ENCODE data around the gene SYNPR.

SYNPR gene

DNA sequence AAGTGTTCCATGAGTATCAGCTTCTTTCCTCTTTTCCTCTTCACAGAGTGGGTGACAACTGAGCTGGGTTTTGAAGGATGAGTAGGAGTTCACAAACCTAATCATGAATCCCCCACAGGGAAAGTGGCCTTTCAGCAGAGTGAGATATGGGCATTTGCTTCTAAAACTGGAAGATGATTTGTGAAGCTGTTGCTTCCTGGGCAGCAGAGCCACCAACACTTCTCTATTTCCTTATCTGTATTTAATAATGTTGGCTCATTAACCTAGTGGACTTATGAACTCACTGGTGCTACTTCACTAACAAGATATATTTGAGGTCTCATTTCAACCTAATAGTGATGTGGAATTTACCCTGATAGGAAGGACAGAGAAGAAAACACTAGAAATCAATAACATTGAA lies 152.8 kb downstream of the SYNPR start:
- ATAC-seq (ENCODE audit: insufficient read depth, low read depth): no peak

GRCh38 chr3:63437858-63438257 lies 159.8 kb downstream of the SYNPR start:
- Histone ChIP-seq H3K4me3 (ENCODE audit: low read depth in 1 of 2, low read length in 2 of 2) (no peak overlapping the region), H4K20me1 (ENCODE audit: insufficient read depth, low read length) (no peaks in the 10 kb centered on the region), H3K4me2 (ENCODE audit: insufficient read depth, low read length) (no peak overlapping the region), H3K4me1 (ENCODE audit: insufficient read depth, low read length) (no peaks in the 10 kb centered on the region), H3K9ac (ENCODE audit: low read depth, low read length) (no peak overlapping the region), H3K27me3 (ENCODE audit: insufficient read depth, low read length, poor library complexity) (peaks cover under 1% of the 10 kb centered on the region), H3K9me3 (ENCODE audit: insufficient read depth, low read length, severe bottlenecking) (no peaks in the 10 kb centered on the region), H3K79me2 (ENCODE audit: insufficient read depth, low read length) (no peaks in the 10 kb centered on the region), H2AFZ (ENCODE audit: low read depth, low read length) (no peak overlapping the region), H3K36me3 (ENCODE audit: insufficient read depth, low read length) (no peaks in the 10 kb centered on the region), H3K27ac (ENCODE audit: low read length) (no peak overlapping the region)
- TF ChIP-seq, protein P1, sequence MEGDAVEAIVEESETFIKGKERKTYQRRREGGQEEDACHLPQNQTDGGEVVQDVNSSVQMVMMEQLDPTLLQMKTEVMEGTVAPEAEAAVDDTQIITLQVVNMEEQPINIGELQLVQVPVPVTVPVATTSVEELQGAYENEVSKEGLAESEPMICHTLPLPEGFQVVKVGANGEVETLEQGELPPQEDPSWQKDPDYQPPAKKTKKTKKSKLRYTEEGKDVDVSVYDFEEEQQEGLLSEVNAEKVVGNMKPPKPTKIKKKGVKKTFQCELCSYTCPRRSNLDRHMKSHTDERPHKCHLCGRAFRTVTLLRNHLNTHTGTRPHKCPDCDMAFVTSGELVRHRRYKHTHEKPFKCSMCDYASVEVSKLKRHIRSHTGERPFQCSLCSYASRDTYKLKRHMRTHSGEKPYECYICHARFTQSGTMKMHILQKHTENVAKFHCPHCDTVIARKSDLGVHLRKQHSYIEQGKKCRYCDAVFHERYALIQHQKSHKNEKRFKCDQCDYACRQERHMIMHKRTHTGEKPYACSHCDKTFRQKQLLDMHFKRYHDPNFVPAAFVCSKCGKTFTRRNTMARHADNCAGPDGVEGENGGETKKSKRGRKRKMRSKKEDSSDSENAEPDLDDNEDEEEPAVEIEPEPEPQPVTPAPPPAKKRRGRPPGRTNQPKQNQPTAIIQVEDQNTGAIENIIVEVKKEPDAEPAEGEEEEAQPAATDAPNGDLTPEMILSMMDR (IDR thresholded peaks at IDR 0.05; ENCODE audit: borderline replicate concordance, extremely low read depth, low read length, poor library complexity, severe bottlenecking): no peak
- TF ChIP-seq EZH2 (IDR thresholded peaks at IDR 0.05; ENCODE audit: borderline replicate concordance, low read depth, low read length, severe bottlenecking): no peak
- no peak for DNase-seq
- no peak for ATAC-seq (ENCODE audit: insufficient read depth, low read depth)

More for the DNA sequence above, 152.8 kb downstream of the SYNPR start:
- Histone ChIP-seq H2AFZ (ENCODE audit: low read depth, low read length) (no peak overlapping the region), H3K9me3 (ENCODE audit: insufficient read depth, low read length, severe bottlenecking) (no peaks in the 10 kb centered on the region), H3K27ac (ENCODE audit: low read length) (no peak overlapping the region), H3K4me2 (ENCODE audit: insufficient read depth, low read length) (no peak overlapping the region), H3K4me3 (ENCODE audit: low read depth in 1 of 2, low read length in 2 of 2) (no peak overlapping the region), H3K36me3 (ENCODE audit: insufficient read depth, low read length) (no peaks in the 10 kb centered on the region), H4K20me1 (ENCODE audit: insufficient read depth, low read length) (no peaks in the 10 kb centered on the region), H3K27me3 (ENCODE audit: insufficient read depth, low read length, poor library complexity) (no peaks in the 10 kb centered on the region), H3K4me1 (ENCODE audit: insufficient read depth, low read length) (no peaks in the 10 kb centered on the region), H3K79me2 (ENCODE audit: insufficient read depth, low read length) (no peaks in the 10 kb centered on the region), H3K9ac (ENCODE audit: low read depth, low read length) (no peak overlapping the region)
- no peak for DNase-seq
- TF ChIP-seq, protein P1 (IDR thresholded peaks at IDR 0.05; ENCODE audit: borderline replicate concordance, extremely low read depth, low read length, poor library complexity, severe bottlenecking): no peak
- no peak for TF ChIP-seq EZH2 (IDR thresholded peaks at IDR 0.05; ENCODE audit: borderline replicate concordance, low read depth, low read length, severe bottlenecking)

DNA sequence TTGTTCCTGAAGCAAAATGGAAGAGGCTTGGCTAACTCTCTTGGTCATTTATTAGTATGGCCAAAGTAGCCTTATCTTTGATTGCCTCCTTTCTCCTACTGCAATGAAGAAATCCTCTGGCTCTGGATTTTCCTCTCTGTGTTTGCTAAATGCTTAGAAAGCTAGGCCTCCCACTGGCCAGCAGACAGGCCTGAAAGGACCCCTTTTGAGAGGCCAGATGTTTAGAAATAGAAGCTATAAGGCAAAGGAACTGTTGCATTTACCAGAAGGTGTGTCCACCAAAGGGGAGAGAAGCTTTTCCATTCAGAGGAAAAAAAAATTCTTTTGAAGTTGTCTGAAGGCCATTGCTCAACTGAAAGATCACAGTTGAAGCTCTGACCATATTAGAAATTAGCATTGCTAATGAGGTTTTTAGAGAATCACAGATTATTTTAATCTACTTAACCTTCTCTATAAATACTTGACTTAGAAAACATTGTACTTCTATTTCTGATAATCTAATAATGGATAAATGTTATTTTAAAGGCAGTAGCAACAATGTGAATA lies 160.8 kb downstream of the SYNPR start:
- H3K27ac ChIP-seq (ENCODE audit: low read length): no peak overlapping the region
- no peak overlapping the region for H3K4me2 ChIP-seq (ENCODE audit: insufficient read depth, low read length)
- no peaks in the 10 kb centered on the region for H4K20me1 ChIP-seq (ENCODE audit: insufficient read depth, low read length)
- H3K4me3 ChIP-seq (ENCODE audit: low read depth in 1 of 2, low read length in 2 of 2): no peak overlapping the region
- no peak overlapping the region for H2AFZ ChIP-seq (ENCODE audit: low read depth, low read length)
- H3K9ac ChIP-seq (ENCODE audit: low read depth, low read length): no peak overlapping the region
- no peaks in the 10 kb centered on the region for H3K9me3 ChIP-seq (ENCODE audit: insufficient read depth, low read length, severe bottlenecking)
- no peaks in the 10 kb centered on the region for H3K36me3 ChIP-seq (ENCODE audit: insufficient read depth, low read length)
- H3K79me2 ChIP-seq (ENCODE audit: insufficient read depth, low read length): no peaks in the 10 kb centered on the region
- ATAC-seq (ENCODE audit: insufficient read depth, low read depth) (no peak), DNase-seq (no peak)
- no peaks in the 10 kb centered on the region for H3K4me1 ChIP-seq (ENCODE audit: insufficient read depth, low read length)
- TF ChIP-seq, protein P1 (IDR thresholded peaks at IDR 0.05; ENCODE audit: borderline replicate concordance, extremely low read depth, low read length, poor library complexity, severe bottlenecking): no peak
- TF ChIP-seq EZH2 (IDR thresholded peaks at IDR 0.05; ENCODE audit: borderline replicate concordance, low read depth, low read length, severe bottlenecking): no peak
- H3K27me3 ChIP-seq (ENCODE audit: insufficient read depth, low read length, poor library complexity): peaks cover 5% of the 10 kb centered on the region
